Activated naive CD4-positive, alpha-beta T cell treated with anti-CD3 and anti-CD28 coated beads, Interleukin-2, amount 50 U/mL, for 24 hours (primary cell): ENCODE data around the gene GRIA4.
"Not testable (repeated sequence)": the region's sequence is repeated elsewhere in the genome, so short reads cannot be mapped to it uniquely, and the experiment has no call there.

ENCODE experiments used
- H3K27ac Mint-ChIP-seq: one replicate; pipeline ENCODE4 v1.8.0; 2021; ENCODE audit warnings: mild to moderate bottlenecking, mixed read lengths
- H3K27me3 Mint-ChIP-seq: one replicate; pipeline ENCODE4 v1.8.0; 2021; ENCODE audit warnings: mixed read lengths
- H3K36me3 Mint-ChIP-seq: one replicate; pipeline ENCODE4 v1.8.0; 2021; ENCODE audit warnings: mixed read lengths
- H3K4me1 Mint-ChIP-seq: one replicate; pipeline ENCODE4 v1.8.0; 2021; ENCODE audit warnings: mixed read lengths
- H3K4me3 Mint-ChIP-seq: one replicate; pipeline ENCODE4 v1.8.0; 2021; ENCODE audit warnings: mild to moderate bottlenecking, mixed read lengths
- H3K9me3 Mint-ChIP-seq: one replicate; pipeline ENCODE4 v1.8.0; 2021; ENCODE audit warnings: mixed read lengths

The GRIA4 gene

DNA sequence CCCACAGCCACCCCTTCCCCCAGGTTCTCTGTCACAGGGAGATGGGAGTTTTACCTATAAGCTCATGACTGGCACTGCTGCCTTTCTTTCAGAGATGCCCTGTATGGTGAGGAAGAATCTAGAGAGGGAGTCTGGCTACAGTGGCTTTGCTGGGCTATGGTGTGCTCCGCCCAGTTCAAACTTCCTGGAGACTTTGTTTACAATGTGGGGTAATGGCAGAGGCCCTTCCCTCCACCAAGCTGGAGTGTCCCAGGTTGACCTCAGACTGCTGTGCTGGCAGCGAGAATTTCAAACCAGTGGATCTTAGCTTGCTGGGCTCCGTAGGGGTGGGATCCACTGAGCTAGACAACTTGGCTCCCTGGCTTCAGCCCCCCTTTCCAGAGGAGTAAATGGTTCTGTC is 268.6 kb downstream of the GRIA4 start:
- no peak overlapping the region for H3K4me3 Mint-ChIP-seq
- peaks cover 3% of the 10 kb centered on the region for H3K27me3 Mint-ChIP-seq
- H3K36me3 Mint-ChIP-seq: no peaks in the 10 kb centered on the region
- H3K27ac Mint-ChIP-seq: no peak overlapping the region
- no peaks in the 10 kb centered on the region for H3K4me1 Mint-ChIP-seq
- H3K9me3 Mint-ChIP-seq: peaks cover 5% of the 10 kb centered on the region

DNA sequence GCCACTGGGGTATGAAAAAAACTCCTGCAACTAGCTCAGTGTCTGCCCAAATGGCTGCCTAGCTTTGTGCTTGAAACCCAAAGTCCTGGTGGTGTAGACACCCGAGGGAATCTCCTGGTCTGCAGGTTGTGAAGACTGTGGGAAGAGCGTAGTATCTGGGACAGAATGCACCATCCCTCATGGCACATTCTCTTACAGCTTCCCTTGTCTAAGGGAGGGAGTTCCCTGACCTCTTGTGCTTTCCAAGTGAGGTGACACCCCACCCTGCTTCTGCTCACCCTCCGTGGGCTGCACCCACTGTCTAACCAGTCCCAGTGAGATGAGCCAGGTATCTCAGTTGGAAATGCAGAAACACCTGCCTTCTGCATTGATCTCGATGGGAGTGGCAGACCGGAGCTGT is 269.1 kb downstream of the GRIA4 start:
- not testable (repeated sequence) for H3K4me3 Mint-ChIP-seq, H3K9me3 Mint-ChIP-seq, H3K4me1 Mint-ChIP-seq, H3K27me3 Mint-ChIP-seq, H3K27ac Mint-ChIP-seq, H3K36me3 Mint-ChIP-seq

DNA sequence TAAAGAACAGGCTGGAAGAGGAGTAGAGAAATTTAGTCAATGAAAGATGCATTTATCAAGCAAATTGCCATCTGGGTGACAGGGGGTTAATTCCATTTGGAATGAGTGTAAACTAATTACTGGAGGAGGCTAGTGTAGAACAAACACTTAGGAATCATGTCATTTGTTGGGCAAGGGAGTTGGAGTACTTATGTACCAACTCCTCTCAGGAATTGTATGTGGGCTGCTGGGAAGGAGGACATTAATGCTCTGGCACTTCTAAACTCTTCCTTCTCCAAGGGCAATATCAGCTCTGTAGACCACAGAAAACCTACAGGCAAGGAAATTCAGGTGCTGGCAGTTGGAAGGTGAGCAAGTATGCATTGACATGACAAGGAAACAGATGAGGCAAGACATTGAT is 271.2 kb downstream of the GRIA4 start:
- Mint-ChIP-seq H3K36me3 (no peaks in the 10 kb centered on the region), H3K9me3 (peaks cover 5% of the 10 kb centered on the region), H3K4me3 (no peak overlapping the region), H3K4me1 (no peaks in the 10 kb centered on the region), H3K27ac (no peak overlapping the region), H3K27me3 (peaks cover 3% of the 10 kb centered on the region)

DNA sequence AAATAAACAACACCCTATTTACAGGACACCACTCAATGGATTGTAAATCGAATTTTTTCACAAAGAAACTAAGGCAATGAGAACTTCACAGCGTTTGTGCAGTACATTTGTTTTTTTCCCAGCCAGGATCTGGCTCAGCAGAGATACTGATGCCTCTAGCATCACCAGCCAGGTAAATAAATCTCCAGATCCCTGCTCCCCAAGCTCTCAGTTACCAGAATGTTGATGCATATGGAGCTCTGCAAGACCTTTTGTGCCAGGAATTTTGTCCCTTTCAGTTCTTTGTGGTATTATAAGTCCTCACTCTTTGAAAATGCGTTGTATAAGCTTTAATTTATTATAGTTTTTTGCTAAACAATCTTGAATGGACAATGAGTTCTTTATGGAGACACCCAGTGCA is 274.6 kb downstream of the GRIA4 start:
- Mint-ChIP-seq H3K9me3 (no peaks in the 10 kb centered on the region), H3K27ac (no peak overlapping the region), H3K36me3 (no peaks in the 10 kb centered on the region)

DNA sequence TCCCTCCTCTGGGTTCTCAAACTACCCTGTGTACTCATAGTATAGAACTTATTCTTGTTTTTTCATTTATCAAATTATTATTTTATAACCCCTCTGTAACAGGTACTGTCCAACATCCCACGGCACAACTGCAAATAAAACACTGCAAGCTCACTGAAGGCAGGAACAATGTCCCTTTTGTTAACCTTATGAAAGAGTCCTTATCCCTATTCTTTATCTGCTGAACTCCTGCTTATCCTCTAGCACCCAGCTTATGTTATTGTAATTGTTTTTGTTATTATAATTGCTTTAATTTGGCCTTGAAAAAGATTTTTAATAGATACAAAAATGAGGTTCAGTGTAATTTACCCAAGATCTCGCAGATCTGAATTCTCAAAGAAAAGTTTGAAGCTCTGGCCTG is 281.8 kb downstream of the GRIA4 start:
- H3K27me3 Mint-ChIP-seq: peaks cover 2% of the 10 kb centered on the region
- no peak overlapping the region for H3K4me3 Mint-ChIP-seq
- H3K36me3 Mint-ChIP-seq: no peaks in the 10 kb centered on the region
- no peaks in the 10 kb centered on the region for H3K9me3 Mint-ChIP-seq
- no peaks in the 10 kb centered on the region for H3K4me1 Mint-ChIP-seq
- H3K27ac Mint-ChIP-seq: no peak overlapping the region

More for the DNA sequence above, 274.6 kb downstream of the GRIA4 start:
- Mint-ChIP-seq H3K4me3 (no peak overlapping the region), H3K27me3 (no peaks in the 10 kb centered on the region), H3K4me1 (no peaks in the 10 kb centered on the region)

DNA sequence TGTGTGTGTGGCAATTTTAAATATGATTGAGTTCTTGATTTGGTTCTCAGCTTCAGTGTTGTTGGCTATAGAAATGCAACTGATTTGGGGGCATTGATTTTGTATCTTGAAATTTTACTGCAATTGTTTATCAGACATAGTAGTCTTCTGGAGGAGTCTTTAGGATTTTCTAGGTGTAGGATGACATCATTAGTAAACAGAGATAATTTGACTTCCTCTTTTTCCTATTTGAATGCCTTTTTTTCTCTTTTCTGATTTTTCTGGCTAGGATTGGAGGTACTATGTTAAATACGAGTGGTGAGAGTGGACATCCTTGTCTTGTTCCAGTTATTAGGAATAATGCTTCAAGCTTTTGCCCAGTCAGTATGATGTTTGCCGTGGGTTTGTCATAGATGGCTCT is 287.3 kb downstream of the GRIA4 start:
- H3K4me3 Mint-ChIP-seq: no peak overlapping the region
- no peaks in the 10 kb centered on the region for H3K36me3 Mint-ChIP-seq
- H3K27me3 Mint-ChIP-seq: peaks cover 2% of the 10 kb centered on the region
- H3K27ac Mint-ChIP-seq: no peak overlapping the region
- no peaks in the 10 kb centered on the region for H3K9me3 Mint-ChIP-seq
- H3K4me1 Mint-ChIP-seq: no peaks in the 10 kb centered on the region

DNA sequence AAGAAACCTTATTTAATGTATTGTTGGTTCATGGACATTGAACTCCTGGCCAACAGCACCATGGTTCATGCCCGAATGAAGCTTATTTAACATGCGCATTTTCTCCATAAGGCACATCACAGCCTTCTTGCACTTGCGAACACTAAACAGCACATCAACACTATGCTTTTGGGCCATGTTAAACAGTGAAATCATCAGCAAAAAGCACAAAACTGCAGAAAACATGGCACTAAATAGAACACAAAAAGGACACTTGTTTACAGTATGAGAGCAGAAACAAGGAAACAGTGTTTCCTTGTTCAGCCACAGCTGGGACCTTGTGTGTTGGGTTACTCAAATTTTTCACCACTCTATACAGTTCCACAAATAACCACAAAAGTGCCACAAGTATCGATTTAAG is 289.9 kb downstream of the GRIA4 start:
- Mint-ChIP-seq H3K4me3 (no peak overlapping the region), H3K27me3 (peaks cover 2% of the 10 kb centered on the region), H3K9me3 (no peaks in the 10 kb centered on the region), H3K4me1 (no peaks in the 10 kb centered on the region), H3K27ac (no peak overlapping the region), H3K36me3 (no peaks in the 10 kb centered on the region)

DNA sequence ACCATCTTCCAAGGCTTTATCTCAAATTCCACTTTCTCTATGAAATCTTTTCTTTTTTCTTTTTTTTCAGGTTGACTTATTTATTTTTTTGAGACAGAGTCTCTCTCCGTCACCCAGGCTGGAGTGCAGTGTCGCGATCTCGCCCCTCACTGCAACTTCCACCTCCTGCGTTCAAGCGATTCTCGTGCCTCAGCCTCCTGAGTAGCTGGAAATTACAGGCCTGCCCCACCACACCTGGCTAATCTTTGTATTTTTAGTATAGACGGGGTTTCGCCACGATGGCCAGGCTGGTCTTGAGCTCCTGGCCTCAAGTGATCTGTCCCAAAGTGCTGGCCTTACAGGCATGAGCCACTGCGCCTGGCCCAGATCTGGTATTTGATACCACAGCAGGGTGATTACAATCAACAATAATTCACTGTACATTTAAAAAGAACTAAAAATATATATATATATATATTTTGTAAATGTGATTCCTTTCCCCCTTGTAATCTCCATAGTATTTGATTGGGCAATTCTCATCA is 290.7 kb downstream of the GRIA4 start:
- Mint-ChIP-seq H3K27ac (no peak overlapping the region), H3K27me3 (peaks cover 2% of the 10 kb centered on the region), H3K36me3 (no peaks in the 10 kb centered on the region), H3K4me1 (no peaks in the 10 kb centered on the region), H3K9me3 (no peaks in the 10 kb centered on the region), H3K4me3 (no peak overlapping the region)

DNA sequence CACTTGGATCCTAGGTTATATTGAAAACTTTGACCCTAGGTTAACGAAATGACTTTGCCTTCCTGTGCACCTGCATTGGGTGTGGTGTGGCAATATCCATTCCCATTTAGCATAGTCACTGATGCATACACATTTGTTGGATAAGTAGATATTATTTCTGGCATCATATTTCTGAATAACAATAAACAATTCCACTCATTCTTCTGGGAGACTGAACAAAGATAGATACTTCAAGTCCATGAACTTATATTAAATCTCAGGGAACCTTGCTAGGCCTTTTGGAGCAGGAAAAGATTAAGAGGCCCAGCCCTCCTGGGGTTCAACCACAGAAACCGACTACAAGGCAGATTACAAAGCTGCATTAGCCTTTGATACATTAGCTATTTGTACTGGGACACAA is 293.2 kb downstream of the GRIA4 start:
- Mint-ChIP-seq H3K27ac (no peak overlapping the region), H3K36me3 (no peaks in the 10 kb centered on the region), H3K4me3 (no peak overlapping the region), H3K27me3 (peaks cover 2% of the 10 kb centered on the region), H3K9me3 (no peaks in the 10 kb centered on the region), H3K4me1 (no peaks in the 10 kb centered on the region)

DNA sequence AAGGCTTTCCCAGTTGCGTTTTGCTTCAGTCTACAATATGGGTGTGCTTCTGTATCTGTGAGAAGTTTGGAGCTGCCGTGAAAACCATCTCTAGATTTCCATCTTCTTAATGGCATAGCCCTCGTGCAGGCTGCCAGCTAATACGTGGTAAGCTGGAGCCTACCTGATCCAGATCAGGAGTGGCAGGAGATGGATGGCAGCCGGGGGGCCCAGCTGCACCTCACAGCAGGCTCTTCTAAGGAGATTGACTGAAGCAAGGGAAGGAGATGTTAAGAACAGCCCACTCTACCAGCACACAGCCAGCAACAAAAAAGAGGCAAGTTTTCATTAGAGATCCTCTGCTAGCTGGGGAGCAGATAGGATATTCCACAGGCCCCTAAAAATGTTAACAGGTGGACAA is 296.6 kb downstream of the GRIA4 start:
- no peak overlapping the region for H3K27ac Mint-ChIP-seq
- H3K36me3 Mint-ChIP-seq: no peaks in the 10 kb centered on the region
- H3K4me1 Mint-ChIP-seq: no peaks in the 10 kb centered on the region
- no peak overlapping the region for H3K4me3 Mint-ChIP-seq
- no peaks in the 10 kb centered on the region for H3K27me3 Mint-ChIP-seq
- H3K9me3 Mint-ChIP-seq: no peaks in the 10 kb centered on the region

DNA sequence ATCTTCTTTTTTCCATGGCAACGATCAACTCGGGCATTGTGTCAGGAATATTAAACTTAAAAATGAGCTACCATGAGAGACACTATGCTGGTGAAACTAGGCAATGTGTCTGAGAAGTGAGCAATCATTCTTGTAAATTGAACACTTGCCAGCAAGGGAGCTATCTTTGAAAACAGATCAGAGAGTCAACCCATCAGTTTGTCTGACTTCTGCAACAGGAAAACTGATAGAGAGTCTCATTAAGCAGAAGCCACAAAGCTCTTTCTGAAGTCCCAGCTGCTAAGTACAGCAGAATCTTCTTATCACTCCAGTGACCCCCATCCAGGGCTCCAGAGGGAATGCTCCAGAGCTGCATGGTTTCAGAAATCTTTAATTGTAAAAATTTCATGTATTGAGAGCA is 297.4 kb downstream of the GRIA4 start:
- Mint-ChIP-seq H3K4me1 (no peaks in the 10 kb centered on the region), H3K27me3 (no peaks in the 10 kb centered on the region), H3K9me3 (no peaks in the 10 kb centered on the region), H3K4me3 (no peak overlapping the region), H3K36me3 (no peaks in the 10 kb centered on the region), H3K27ac (no peak overlapping the region)

DNA sequence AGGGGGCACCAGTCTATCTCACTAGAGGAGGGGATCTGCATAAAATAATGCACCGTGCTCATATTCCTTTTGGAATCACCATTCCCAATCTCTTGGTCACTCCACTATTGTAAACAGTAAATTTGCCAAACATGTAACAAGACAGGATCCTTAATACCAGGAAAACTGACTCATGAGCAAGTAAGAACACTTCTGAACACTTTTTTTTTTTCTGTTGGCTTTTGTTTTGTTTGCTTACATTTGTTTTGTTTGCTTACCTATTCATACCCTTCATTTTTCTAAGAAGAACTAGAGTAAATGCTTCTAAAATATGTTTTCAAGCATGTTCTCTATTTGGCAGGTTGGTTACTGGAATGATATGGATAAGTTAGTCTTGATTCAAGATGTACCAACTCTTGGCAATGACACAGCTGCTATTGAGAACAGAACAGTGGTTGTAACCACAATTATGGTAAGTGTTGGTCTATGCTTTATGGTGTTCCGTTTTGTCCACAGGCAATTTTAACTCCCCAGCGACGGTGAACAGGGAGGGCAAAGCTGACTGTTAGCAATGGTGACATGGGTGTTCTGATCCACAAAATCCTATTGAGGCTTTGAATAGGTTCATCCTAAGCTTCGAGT is 300.3 kb downstream of the GRIA4 start:
- no peaks in the 10 kb centered on the region for H3K27me3 Mint-ChIP-seq
- H3K36me3 Mint-ChIP-seq: no peaks in the 10 kb centered on the region
- H3K4me1 Mint-ChIP-seq: no peaks in the 10 kb centered on the region
- H3K9me3 Mint-ChIP-seq: no peaks in the 10 kb centered on the region
- H3K4me3 Mint-ChIP-seq: no peak overlapping the region
- no peak overlapping the region for H3K27ac Mint-ChIP-seq

DNA sequence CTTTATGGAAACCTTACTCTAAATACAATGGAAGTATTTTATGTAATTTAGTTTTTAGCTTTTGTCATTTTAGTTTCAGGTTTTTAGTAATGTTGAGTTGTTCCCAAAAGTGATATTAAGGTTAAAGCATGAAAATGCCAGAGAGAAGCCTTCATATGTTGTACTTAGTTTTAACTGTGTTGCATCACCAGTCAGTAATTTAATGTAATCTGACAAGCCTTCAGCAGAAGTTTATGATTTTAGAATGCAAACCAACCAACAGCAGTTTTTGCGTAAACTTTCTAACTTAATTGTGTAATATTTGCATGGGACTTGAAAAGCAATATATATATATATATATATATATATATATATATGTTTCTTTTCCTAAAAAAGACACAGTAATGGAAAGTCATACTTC is 301.6 kb downstream of the GRIA4 start:
- Mint-ChIP-seq H3K9me3 (no peaks in the 10 kb centered on the region), H3K27me3 (no peaks in the 10 kb centered on the region), H3K4me3 (no peak overlapping the region), H3K36me3 (no peaks in the 10 kb centered on the region), H3K27ac (no peak overlapping the region), H3K4me1 (no peaks in the 10 kb centered on the region)

DNA sequence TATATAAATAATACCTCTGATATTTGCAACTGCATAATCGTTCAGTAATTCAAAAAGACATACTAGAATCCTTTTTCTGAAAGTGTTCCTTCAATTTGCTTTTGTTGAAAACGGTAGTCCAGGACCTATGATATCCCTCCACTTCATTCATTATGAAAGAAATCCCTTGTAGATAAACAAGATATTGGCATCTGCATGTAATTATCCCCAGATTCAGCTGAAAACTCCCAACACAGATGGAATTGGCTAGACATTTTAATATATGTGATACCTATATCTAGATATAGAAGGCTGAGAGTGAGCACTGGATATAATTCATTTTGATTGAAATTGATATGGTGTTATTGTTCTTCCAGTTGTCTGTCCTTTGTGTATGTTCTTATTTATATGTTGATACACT is 302.8 kb downstream of the GRIA4 start:
- Mint-ChIP-seq H3K4me1 (no peaks in the 10 kb centered on the region), H3K9me3 (no peaks in the 10 kb centered on the region), H3K27me3 (no peaks in the 10 kb centered on the region), H3K36me3 (no peaks in the 10 kb centered on the region), H3K27ac (no peak overlapping the region), H3K4me3 (no peak overlapping the region)

DNA sequence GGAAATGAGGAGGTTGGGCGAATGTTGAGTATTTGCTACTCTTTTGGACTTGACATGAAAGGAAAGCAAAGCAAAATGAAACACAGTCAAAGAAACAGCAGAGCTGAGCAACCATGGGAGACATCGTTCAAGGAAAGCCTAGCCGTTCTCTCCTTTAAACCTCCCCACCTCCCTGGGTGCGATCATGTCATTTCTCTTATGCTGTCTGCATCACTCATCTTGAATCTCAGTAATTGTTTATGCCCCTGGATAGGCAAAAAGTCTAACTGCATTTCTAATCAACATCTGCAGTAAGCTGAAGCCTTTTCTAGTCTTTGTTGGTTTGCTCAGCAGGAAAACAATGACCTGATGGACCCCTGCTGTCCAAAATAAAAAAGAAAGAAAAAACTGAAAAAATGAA is 305.1 kb downstream of the GRIA4 start:
- Mint-ChIP-seq H3K27ac (no peak overlapping the region), H3K9me3 (no peaks in the 10 kb centered on the region), H3K4me1 (no peaks in the 10 kb centered on the region), H3K27me3 (peaks cover 2% of the 10 kb centered on the region), H3K4me3 (no peak overlapping the region), H3K36me3 (no peaks in the 10 kb centered on the region)

DNA sequence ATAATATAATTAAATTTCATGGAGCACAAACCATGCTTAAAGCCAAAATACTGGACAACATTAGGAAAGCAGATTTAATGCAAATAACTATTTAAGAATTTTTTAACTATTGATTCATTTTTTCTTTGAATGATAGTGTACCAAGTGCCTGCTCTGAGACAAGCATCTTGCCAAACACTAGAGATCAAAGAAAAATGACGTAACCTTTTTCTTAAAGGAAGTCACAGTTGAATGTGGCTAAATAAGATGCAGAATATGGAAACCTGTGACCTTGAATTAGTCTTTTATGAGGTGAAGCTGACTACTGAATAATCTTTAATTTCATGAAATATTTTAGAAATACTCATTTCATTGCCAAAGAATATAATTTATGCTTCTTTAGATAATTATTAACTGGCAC is 308.2 kb downstream of the GRIA4 start:
- Mint-ChIP-seq H3K9me3 (no peaks in the 10 kb centered on the region), H3K27me3 (peaks cover 2% of the 10 kb centered on the region), H3K4me1 (no peaks in the 10 kb centered on the region), H3K4me3 (no peak overlapping the region), H3K36me3 (no peaks in the 10 kb centered on the region), H3K27ac (no peak overlapping the region)

DNA sequence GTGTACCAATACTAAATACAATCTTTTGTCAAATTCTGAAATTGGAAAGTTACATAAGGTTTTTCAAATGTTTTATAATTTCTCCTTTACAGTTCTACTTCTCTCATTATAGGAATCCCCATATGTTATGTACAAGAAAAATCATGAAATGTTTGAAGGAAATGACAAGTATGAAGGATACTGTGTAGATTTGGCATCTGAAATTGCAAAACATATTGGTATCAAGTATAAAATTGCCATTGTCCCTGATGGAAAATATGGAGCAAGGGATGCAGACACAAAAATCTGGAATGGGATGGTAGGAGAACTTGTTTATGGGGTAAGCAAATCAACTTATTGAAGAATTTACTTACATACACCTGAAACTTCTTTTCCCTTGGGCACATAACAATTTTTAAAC is 308.7 kb downstream of the GRIA4 start:
- Mint-ChIP-seq H3K9me3 (no peaks in the 10 kb centered on the region), H3K4me1 (no peaks in the 10 kb centered on the region), H3K27me3 (peaks cover 2% of the 10 kb centered on the region), H3K27ac (no peak overlapping the region), H3K36me3 (no peaks in the 10 kb centered on the region), H3K4me3 (no peak overlapping the region)
